ENCODE data around the gene KIF26B.

Gene KIF26B

DNA sequence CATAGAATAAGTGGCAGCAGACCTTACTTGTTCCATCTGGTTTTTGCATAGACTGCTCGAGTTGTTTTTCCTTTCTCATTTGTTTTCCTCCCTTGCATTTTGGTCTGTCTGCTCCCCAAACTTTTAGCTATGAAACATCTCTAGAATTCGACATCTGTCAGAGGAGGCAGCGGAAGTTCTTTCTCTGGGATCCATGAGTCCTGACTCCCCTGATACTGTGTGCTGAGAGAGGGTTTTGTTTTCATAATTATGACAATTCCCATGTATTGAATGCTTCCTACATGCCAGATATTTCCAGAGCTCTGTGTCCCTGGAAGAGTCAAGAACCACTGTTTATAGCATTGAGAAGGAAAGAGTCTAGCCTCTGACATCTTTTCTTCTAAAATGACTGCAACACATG is 172.6 kb downstream of the KIF26B start:
- in situ Hi-C loops (cut with HindIII; ENCODE audit: low pct_ligation_motif_present, low sequenced_read_pairs): no loop called here
- Histone ChIP-seq H3K27ac (no peak overlapping the region), H3K27me3 (replicated peaks) (no peaks in the 10 kb centered on the region), H3K36me3 (replicated peaks) (no peaks in the 10 kb centered on the region), H3K4me3 (ENCODE audit: low read depth, low read length) (no peak overlapping the region)
- DNase-seq: no peak
- TF ChIP-seq, protein P1, sequence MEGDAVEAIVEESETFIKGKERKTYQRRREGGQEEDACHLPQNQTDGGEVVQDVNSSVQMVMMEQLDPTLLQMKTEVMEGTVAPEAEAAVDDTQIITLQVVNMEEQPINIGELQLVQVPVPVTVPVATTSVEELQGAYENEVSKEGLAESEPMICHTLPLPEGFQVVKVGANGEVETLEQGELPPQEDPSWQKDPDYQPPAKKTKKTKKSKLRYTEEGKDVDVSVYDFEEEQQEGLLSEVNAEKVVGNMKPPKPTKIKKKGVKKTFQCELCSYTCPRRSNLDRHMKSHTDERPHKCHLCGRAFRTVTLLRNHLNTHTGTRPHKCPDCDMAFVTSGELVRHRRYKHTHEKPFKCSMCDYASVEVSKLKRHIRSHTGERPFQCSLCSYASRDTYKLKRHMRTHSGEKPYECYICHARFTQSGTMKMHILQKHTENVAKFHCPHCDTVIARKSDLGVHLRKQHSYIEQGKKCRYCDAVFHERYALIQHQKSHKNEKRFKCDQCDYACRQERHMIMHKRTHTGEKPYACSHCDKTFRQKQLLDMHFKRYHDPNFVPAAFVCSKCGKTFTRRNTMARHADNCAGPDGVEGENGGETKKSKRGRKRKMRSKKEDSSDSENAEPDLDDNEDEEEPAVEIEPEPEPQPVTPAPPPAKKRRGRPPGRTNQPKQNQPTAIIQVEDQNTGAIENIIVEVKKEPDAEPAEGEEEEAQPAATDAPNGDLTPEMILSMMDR (IDR thresholded peaks at IDR 0.05; ENCODE audit: low read depth, low read length, missing control alignments): no peak

DNA sequence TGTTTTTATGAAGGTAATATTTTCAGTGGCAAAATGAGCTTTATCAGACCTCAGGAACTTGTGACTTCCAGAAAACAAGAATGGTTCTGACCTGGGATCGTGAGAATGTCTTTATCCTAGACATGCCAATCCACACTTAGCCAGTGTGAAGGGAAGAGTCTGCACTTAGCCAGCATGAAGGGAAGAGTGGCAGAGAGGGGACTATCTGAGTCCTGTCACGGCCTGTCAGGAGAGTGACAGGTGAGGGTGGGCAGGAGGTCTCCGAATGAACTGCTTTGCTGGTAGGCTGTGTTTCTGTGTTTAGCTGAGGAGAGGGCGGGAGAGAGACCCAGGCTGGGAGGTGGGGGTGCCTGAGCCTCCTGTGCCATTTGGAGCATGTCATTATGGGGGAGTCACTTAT is 173.1 kb downstream of the KIF26B start:
- TF ChIP-seq, protein P1 (IDR thresholded peaks at IDR 0.05; ENCODE audit: low read depth, low read length, missing control alignments): no peak
- DNase-seq: no peak
- in situ Hi-C loops (cut with HindIII; ENCODE audit: low pct_ligation_motif_present, low sequenced_read_pairs): no loop called here
- no peak overlapping the region for H3K4me3 ChIP-seq (ENCODE audit: low read depth, low read length)
- H3K27me3 ChIP-seq (replicated peaks): no peaks in the 10 kb centered on the region
- H3K27ac ChIP-seq: no peak overlapping the region
- H3K36me3 ChIP-seq (replicated peaks): no peaks in the 10 kb centered on the region

DNA sequence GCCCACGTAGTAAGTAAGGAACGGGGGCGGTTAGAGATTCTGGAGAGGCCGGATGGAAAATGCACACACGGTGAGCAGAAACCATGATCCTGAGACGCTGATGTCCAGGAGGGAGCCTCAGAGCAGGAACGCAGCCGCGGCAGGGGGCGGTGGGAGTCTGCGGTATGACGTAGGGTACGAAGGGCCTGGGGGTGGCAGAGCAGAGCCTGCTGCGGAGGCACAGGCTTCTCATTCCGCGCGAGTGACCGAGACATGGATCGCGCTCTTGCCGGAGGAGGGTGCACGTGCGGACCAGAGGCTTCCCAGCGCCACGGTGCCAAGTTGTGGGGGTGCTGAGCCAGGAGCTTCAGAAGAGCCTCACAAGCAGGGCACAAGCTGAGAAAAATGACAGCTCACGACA is 176.2 kb downstream of the KIF26B start:
- Histone ChIP-seq H3K4me3 (ENCODE audit: low read depth, low read length) (no peak overlapping the region), H3K27ac (no peak overlapping the region), H3K27me3 (replicated peaks) (no peaks in the 10 kb centered on the region), H3K36me3 (replicated peaks) (no peaks in the 10 kb centered on the region)
- TF ChIP-seq, protein P1 (IDR thresholded peaks at IDR 0.05; ENCODE audit: low read depth, low read length, missing control alignments): no peak
- in situ Hi-C loops (cut with HindIII; ENCODE audit: low pct_ligation_motif_present, low sequenced_read_pairs): no loop called here
- no peak for DNase-seq

DNA sequence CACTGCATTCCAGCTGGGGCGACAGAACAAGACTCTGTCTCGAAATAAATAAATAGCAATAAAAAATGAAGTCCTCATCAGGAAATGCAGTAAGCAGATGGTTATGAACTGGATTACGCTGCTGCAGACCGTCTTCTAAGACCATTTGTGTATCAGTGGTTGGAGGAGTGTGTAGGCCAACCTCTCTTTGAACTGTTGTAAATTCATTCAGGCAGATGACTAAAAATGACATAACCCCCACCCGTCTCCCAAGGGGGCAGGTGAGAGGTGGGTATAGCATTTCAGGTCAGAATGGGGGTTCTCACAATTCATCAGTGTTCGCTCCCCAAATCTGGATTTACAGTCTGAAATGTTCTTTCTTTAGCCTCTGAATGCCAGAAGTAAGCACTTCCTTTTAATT is 177.3 kb downstream of the KIF26B start:
- in situ Hi-C loops (cut with HindIII; ENCODE audit: low pct_ligation_motif_present, low sequenced_read_pairs): no loop called here
- Histone ChIP-seq H3K27me3 (replicated peaks) (no peaks in the 10 kb centered on the region), H3K36me3 (replicated peaks) (no peaks in the 10 kb centered on the region), H3K27ac (no peak overlapping the region), H3K4me3 (ENCODE audit: low read depth, low read length) (no peak overlapping the region)
- TF ChIP-seq, protein P1 (IDR thresholded peaks at IDR 0.05; ENCODE audit: low read depth, low read length, missing control alignments): no peak
- DNase-seq: no peak

DNA sequence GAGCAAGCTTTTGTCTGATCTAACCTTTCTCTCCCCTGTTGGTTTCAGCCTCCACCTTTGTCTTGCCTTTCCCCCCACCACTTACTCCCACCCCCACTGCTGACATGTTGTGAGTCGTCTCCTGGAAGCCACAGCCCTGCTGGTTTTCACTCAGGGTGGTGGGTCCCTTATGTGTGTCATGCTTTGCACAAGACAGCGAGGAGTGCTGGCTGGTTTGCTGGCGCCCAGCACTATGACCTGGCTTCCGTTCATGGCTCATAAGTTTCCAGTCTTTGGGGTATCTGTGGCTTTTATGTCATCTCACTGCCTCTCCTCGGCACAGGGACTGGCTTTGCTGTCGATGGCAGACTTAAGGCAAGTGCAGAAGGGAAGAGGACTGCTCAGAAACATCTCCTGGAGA is 177.7 kb downstream of the KIF26B start:
- Histone ChIP-seq H3K27ac (no peak overlapping the region), H3K36me3 (replicated peaks) (no peaks in the 10 kb centered on the region), H3K4me3 (ENCODE audit: low read depth, low read length) (no peak overlapping the region), H3K27me3 (replicated peaks) (no peaks in the 10 kb centered on the region)
- in situ Hi-C loops (cut with HindIII; ENCODE audit: low pct_ligation_motif_present, low sequenced_read_pairs): no loop called here
- TF ChIP-seq, protein P1 (IDR thresholded peaks at IDR 0.05; ENCODE audit: low read depth, low read length, missing control alignments): no peak
- no peak for DNase-seq

DNA sequence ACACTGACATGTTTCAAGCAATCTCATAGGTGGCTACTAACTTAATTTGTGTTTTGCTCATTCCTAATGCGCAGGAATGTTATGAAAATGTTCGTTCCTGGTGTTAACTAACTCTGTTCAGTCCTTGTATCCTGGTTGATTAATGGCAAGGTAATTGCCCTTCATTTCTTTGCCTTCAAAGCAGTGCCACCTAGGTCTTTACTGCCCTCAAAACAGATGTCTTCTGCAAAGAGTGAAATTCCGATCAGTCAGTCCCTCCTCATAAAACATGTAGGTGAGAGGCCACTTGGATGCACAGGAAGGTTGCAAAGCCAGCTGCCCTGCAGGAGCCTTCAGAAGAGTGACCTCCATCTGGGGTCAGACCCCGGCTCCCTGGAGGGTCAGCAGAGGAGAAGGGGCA is 179.4 kb downstream of the KIF26B start:
- TF ChIP-seq, protein P1 (IDR thresholded peaks at IDR 0.05; ENCODE audit: low read depth, low read length, missing control alignments): no peak
- H3K27ac ChIP-seq: no peak overlapping the region
- no peak for DNase-seq
- no peak overlapping the region for H3K4me3 ChIP-seq (ENCODE audit: low read depth, low read length)
- H3K27me3 ChIP-seq (replicated peaks): no peaks in the 10 kb centered on the region
- no peaks in the 10 kb centered on the region for H3K36me3 ChIP-seq (replicated peaks)
- in situ Hi-C loops (cut with HindIII; ENCODE audit: low pct_ligation_motif_present, low sequenced_read_pairs): no loop called here

Measured in brain microvascular endothelial cell (primary cell).